ENCODE results near the gene LMO2. TPM values are rescaled to one million over a fixed set of nuclear protein-coding genes. Genes with fewer than 3 reads are reported as not detected.

The LMO2 gene
- total and polyA plus RNA-seq, 4 donors = 1.5 to 81.9 (median 6.0) TPM

- Histone ChIP-seq H3K4me3 (ENCODE audit: low read depth in 1 of 3, low read length in 3 of 3) (no peak overlapping the region), H3K36me3 (ENCODE audit: control insufficient read depth in 4 of 4, insufficient read depth in 3 of 4, low read depth in 1 of 4, low read length in 3 of 4) (no peaks in the 10 kb centered on the region), H3K9ac (ENCODE audit: low read depth in 1 of 2, low read length in 2 of 2) (no peak overlapping the region), H3K9me3 (ENCODE audit: control insufficient read depth in 4 of 4, low read length in 3 of 4) (no peaks in the 10 kb centered on the region), H3K27ac (ENCODE audit: low read depth in 1 of 2, low read length in 2 of 2) (no peak overlapping the region), H3K4me1 (ENCODE audit: control insufficient read depth in 4 of 4, insufficient read depth in 4 of 4, low read length in 3 of 4) (peaks cover 0 to 8% (median 6%) of the 10 kb centered on the region in 4 donors), H3K27me3 (ENCODE audit: control insufficient read depth in 4 of 4, insufficient read depth in 4 of 4, low read length in 3 of 4) (peaks cover 0 to 14% (median 3%) of the 10 kb centered on the region in 4 donors)
- TF ChIP-seq, protein P1, sequence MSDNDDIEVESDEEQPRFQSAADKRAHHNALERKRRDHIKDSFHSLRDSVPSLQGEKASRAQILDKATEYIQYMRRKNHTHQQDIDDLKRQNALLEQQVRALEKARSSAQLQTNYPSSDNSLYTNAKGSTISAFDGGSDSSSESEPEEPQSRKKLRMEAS (IDR thresholded peaks at IDR 0.05) = no peak
- TF ChIP-seq HNF4G (IDR thresholded peaks at IDR 0.05) = no peak
- no peak for TF ChIP-seq NR2F2 (IDR thresholded peaks at IDR 0.05)
- TF ChIP-seq RXRA (IDR thresholded peaks at IDR 0.05) = no peak
- TF ChIP-seq TAF1 (conservative IDR thresholded peaks at IDR 0.05) = no peak
- no peak for TF ChIP-seq FOXA2 (IDR thresholded peaks at IDR 0.05)
- no peak for TF ChIP-seq JUND (IDR thresholded peaks at IDR 0.05)
- 85% methylated on average over 12 of the region's 12 CpGs for WGBS
- no peak for DNase-seq (ENCODE audit: low spot score)
Observed at GRCh38 chr11:33874910-33875490, 16.9 kb downstream of the LMO2 start.

DNA sequence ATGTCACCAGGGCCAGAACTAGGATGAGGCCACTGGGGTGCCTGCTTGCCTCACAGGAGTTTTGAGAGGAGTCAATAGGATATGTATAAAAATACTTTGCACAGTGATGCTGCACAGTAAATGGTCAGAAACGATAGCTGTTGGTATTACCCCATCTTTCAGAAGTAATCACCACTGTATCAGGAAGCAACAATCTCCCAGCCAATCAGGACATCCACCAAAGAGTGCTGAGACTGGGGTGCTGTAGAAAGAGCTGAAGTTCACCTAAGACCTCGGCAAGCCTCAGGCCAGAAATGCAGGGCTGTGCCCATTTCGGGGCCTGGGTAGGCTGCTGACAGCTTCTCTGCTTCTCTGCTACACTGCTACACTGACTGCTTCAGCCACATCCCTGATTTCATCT, 17.4 kb downstream of the LMO2 start:
- 71% methylated on average over 3 of the region's 3 CpGs for WGBS
- peaks cover 0 to 2% (median 0%) of the 10 kb centered on the region in 4 donors for H3K36me3 ChIP-seq (ENCODE audit: control insufficient read depth in 4 of 4, insufficient read depth in 3 of 4, low read depth in 1 of 4, low read length in 3 of 4)
- no peaks in the 10 kb centered on the region for H3K9me3 ChIP-seq (ENCODE audit: control insufficient read depth in 4 of 4, low read length in 3 of 4)
- no peak overlapping the region for H3K4me3 ChIP-seq (ENCODE audit: low read depth in 1 of 3, low read length in 3 of 3)
- TF ChIP-seq EGR1 (IDR thresholded peaks at IDR 0.05; ENCODE audit: low read depth in 2 of 2) = no peak
- no peak for TF ChIP-seq JUND (IDR thresholded peaks at IDR 0.05)
- no peak for TF ChIP-seq SP1 (IDR thresholded peaks at IDR 0.05)
- no peak for TF ChIP-seq RAD21 (IDR thresholded peaks at IDR 0.05)
- TF ChIP-seq REST (IDR thresholded peaks at IDR 0.05) = no peak
- TF ChIP-seq HNF4G (IDR thresholded peaks at IDR 0.05) = no peak
- no peak for TF ChIP-seq RXRA (IDR thresholded peaks at IDR 0.05)
- TF ChIP-seq, protein P1 (IDR thresholded peaks at IDR 0.05) = no peak
- TF ChIP-seq FOXA1 (IDR thresholded peaks at IDR 0.05) = no peak
- TF ChIP-seq FOXA2 (IDR thresholded peaks at IDR 0.05) = no peak
- TF ChIP-seq HNF4A (conservative IDR thresholded peaks at IDR 0.05) = no peak
- TF ChIP-seq, protein P2, sequence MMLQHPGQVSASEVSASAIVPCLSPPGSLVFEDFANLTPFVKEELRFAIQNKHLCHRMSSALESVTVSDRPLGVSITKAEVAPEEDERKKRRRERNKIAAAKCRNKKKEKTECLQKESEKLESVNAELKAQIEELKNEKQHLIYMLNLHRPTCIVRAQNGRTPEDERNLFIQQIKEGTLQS (IDR thresholded peaks at IDR 0.05) = no peak
- no peak for TF ChIP-seq YY1 (IDR thresholded peaks at IDR 0.05)
- no peak overlapping the region for H3K27ac ChIP-seq (ENCODE audit: low read depth in 1 of 2, low read length in 2 of 2)
- peaks cover 0 to 14% (median 3%) of the 10 kb centered on the region in 4 donors for H3K27me3 ChIP-seq (ENCODE audit: control insufficient read depth in 4 of 4, insufficient read depth in 4 of 4, low read length in 3 of 4)
- peaks cover 2 to 12% (median 7%) of the 10 kb centered on the region in 4 donors for H3K4me1 ChIP-seq (ENCODE audit: control insufficient read depth in 4 of 4, insufficient read depth in 4 of 4, low read length in 3 of 4)
- H3K9ac ChIP-seq (ENCODE audit: low read depth in 1 of 2, low read length in 2 of 2) = no peak overlapping the region
- no peak for DNase-seq (ENCODE audit: low spot score)

Data from liver (tissue), 9 donors.